Peyer's patch (tissue), 4 donors: ENCODE data around the gene LMBR1. TPM values are rescaled to one million over a fixed set of nuclear protein-coding genes. Genes with fewer than 3 reads are reported as not detected.

ENCODE experiments used
- DNase-seq, 3 donors: peaks; one replicate each; pipeline ENCODE4 v3.0.0-alpha.2; 2017 to 2019
- H3K27ac ChIP-seq, 4 donors: fragments of 200-600 bp; sonication (generic); one replicate each; pipeline ENCODE4 v1.5.1; 2016 to 2019
- H3K27me3 ChIP-seq, 2 donors: fragments of 200-600 bp; sonication (generic); one replicate each; pipeline ENCODE4 v1.5.1; 2019
- H3K36me3 ChIP-seq, 3 donors: fragments of 200-600 bp; sonication (generic); one replicate each; pipeline ENCODE4 v1.5.1; 2016 to 2019
- H3K4me1 ChIP-seq, 4 donors: fragments of 200-600 bp; sonication (generic); one replicate each; pipeline ENCODE4 v1.5.1; 2016 to 2019
- H3K4me3 ChIP-seq, 4 donors: fragments of 200-600 bp; sonication (generic); 1 replicate in 3 of 4; 2 replicates in 1 of 4; pipeline ENCODE4 v1.5.1; 2016 to 2019; ENCODE audit warnings: mild to moderate bottlenecking in 1 of 4
- H3K9me3 ChIP-seq, 4 donors: fragments of 200-600 bp; sonication (generic); one replicate each; pipeline ENCODE4 v1.5.1; 2016 to 2019; ENCODE audit warnings: mild to moderate bottlenecking in 1 of 4
- CTCF ChIP-seq, 6 experiments: fragments of 450-650 bp in 4 of 6; fragments of 200-600 bp in 2 of 6; sonication (generic) in 1 of 6; IDR thresholded peaks; one replicate each; pipeline ENCODE4 v1.5.1; 2017 to 2019; ENCODE audit warnings: antibody characterized with exemption in 6 of 6, mild to moderate bottlenecking in 3 of 6, moderate library complexity in 1 of 6
- POLR2A ChIP-seq, 2 donors: fragments of 450-650 bp; IDR thresholded peaks; one replicate each; pipeline ENCODE4 v1.5.1; 2017; ENCODE audit warnings: antibody characterized with exemption in 2 of 2, mild to moderate bottlenecking in 2 of 2, moderate library complexity in 2 of 2
- total RNA-seq, 4 donors: library from RNA; depleted of rRNA; stranded (reverse); fragments of >200 nt; gene quantifications; one replicate each; pipeline ENCODE4 v1.1.0, GENCODE V29; 2016

The LMBR1 gene
- total RNA-seq, 4 donors from 2014 or later: 30.5 to 69.3 (median 62.8) TPM

GRCh38 chr7:156693627-156694026 lies 199.4 kb downstream of the LMBR1 start:
- Histone ChIP-seq H3K27ac (no peak overlapping the region), H3K4me1 (no peaks in the 10 kb centered on the region), H3K9me3 (peaks cover 0 to 18% (median 6%) of the 10 kb centered on the region in 4 donors), H3K4me3 (no peak overlapping the region), H3K27me3 (no peaks in the 10 kb centered on the region), H3K36me3 (no peaks in the 10 kb centered on the region)
- DNase-seq: no peak
- TF ChIP-seq POLR2A (IDR thresholded peaks at IDR 0.05) (no peak), CTCF (IDR thresholded peaks at IDR 0.05) (no peak)

GRCh38 chr7:156692849-156693248 lies 200.1 kb downstream of the LMBR1 start:
- no peak for DNase-seq
- Histone ChIP-seq H3K36me3 (no peaks in the 10 kb centered on the region), H3K4me3 (no peak overlapping the region), H3K9me3 (peaks cover 0 to 16% (median 3%) of the 10 kb centered on the region in 4 donors), H3K27ac (no peak overlapping the region), H3K27me3 (no peaks in the 10 kb centered on the region), H3K4me1 (no peaks in the 10 kb centered on the region)
- TF ChIP-seq CTCF (IDR thresholded peaks at IDR 0.05): no peak
- TF ChIP-seq POLR2A (IDR thresholded peaks at IDR 0.05): no peak

GRCh38 chr7:156691764-156692163 lies 201.2 kb downstream of the LMBR1 start:
- DNase-seq: no peak
- no peak overlapping the region for H3K4me3 ChIP-seq
- H3K27ac ChIP-seq: no peak overlapping the region
- TF ChIP-seq POLR2A (IDR thresholded peaks at IDR 0.05) (no peak), CTCF (IDR thresholded peaks at IDR 0.05) (no peak)
- no peaks in the 10 kb centered on the region for H3K36me3 ChIP-seq
- H3K4me1 ChIP-seq: no peaks in the 10 kb centered on the region
- H3K9me3 ChIP-seq: peaks cover 0 to 5% (median 2%) of the 10 kb centered on the region in 4 donors
- H3K27me3 ChIP-seq: no peaks in the 10 kb centered on the region

GRCh38 chr7:156684661-156685060 lies 208.3 kb downstream of the LMBR1 start:
- H3K9me3 ChIP-seq: no peaks in the 10 kb centered on the region
- no peak overlapping the region for H3K27ac ChIP-seq
- no peak for DNase-seq
- H3K27me3 ChIP-seq: no peaks in the 10 kb centered on the region
- peaks cover 0 to 22% (median 0%) of the 10 kb centered on the region in 3 donors for H3K36me3 ChIP-seq
- H3K4me1 ChIP-seq: no peaks in the 10 kb centered on the region
- TF ChIP-seq CTCF (IDR thresholded peaks at IDR 0.05): no peak
- TF ChIP-seq POLR2A (IDR thresholded peaks at IDR 0.05): no peak
- no peak overlapping the region for H3K4me3 ChIP-seq

GRCh38 chr7:156684251-156684650 lies 208.7 kb downstream of the LMBR1 start:
- Histone ChIP-seq H3K27me3 (no peaks in the 10 kb centered on the region), H3K27ac (no peak overlapping the region), H3K4me3 (no peak overlapping the region), H3K9me3 (no peaks in the 10 kb centered on the region), H3K36me3 (peaks cover 0 to 22% (median 0%) of the 10 kb centered on the region in 3 donors), H3K4me1 (no peaks in the 10 kb centered on the region)
- no peak for DNase-seq
- TF ChIP-seq POLR2A (IDR thresholded peaks at IDR 0.05): no peak
- TF ChIP-seq CTCF (IDR thresholded peaks at IDR 0.05): no peak

- Histone ChIP-seq H3K4me3 (no peak overlapping the region), H3K27ac (no peak overlapping the region), H3K9me3 (no peaks in the 10 kb centered on the region), H3K4me1 (no peaks in the 10 kb centered on the region), H3K36me3 (peaks cover 0 to 26% (median 0%) of the 10 kb centered on the region in 3 donors), H3K27me3 (no peaks in the 10 kb centered on the region)
- TF ChIP-seq CTCF (IDR thresholded peaks at IDR 0.05) (no peak), POLR2A (IDR thresholded peaks at IDR 0.05) (no peak)
- no peak for DNase-seq
Observed at GRCh38 chr7:156682928-156683327, 210.1 kb downstream of the LMBR1 start.
